HFFc6 (cell line): Measurements from ENCODE around the gene SHMT2. TPM values are rescaled to one million over a fixed set of nuclear protein-coding genes. Genes with fewer than 3 reads are reported as not detected.

Experiments
- DNase-seq: peaks from one replicate; pipeline ENCODE4 v3.0.0-alpha.2; 2018
- H3K27ac Mint-ChIP-seq: 2 replicates; pipeline ENCODE4 v1.8.0; 2020; ENCODE audit warnings: mild to moderate bottlenecking, mixed read lengths
- H3K27me3 Mint-ChIP-seq: 2 replicates; pipeline ENCODE4 v1.8.0; 2021; ENCODE audit warnings: mild to moderate bottlenecking, moderate library complexity, mixed read lengths; ENCODE audit not compliant: insufficient read depth
- H3K36me3 Mint-ChIP-seq: 2 replicates; pipeline ENCODE4 v1.8.0; 2021; ENCODE audit warnings: low read depth, mixed read lengths
- H3K4me1 Mint-ChIP-seq: 2 replicates; pipeline ENCODE4 v1.8.0; 2020; ENCODE audit warnings: low read depth, mixed read lengths
- H3K4me3 Mint-ChIP-seq: 2 replicates; pipeline ENCODE4 v1.8.0; 2020; ENCODE audit warnings: mild to moderate bottlenecking, moderate library complexity, mixed read lengths
- H3K9me3 Mint-ChIP-seq: 2 replicates; pipeline ENCODE4 v1.8.0; 2020; ENCODE audit warnings: mild to moderate bottlenecking, mixed read lengths
- CTCF ChIP-seq: fragments of 200-600 bp; sonication (generic); IDR thresholded peaks from 2 replicates; pipeline ENCODE4 v1.5.0; 2021; ENCODE audit warnings: antibody characterized with exemption, mild to moderate bottlenecking
- total RNA-seq, 6 experiments: library from RNA; stranded (reverse); fragmentation: NEBNext Ultra II Directional; extraction: Animal tissue kit (Norgen Biotek cat#: 25700); gene quantifications; 2 replicates in 1 of 6; 3 replicates in 5 of 6; pipeline ENCODE4 v1.2.3, GENCODE V29; 2021

Gene SHMT2
- total RNA-seq, 6 experiments from 2014 or later, result 112 to 127 (median 126) TPM

DNA sequence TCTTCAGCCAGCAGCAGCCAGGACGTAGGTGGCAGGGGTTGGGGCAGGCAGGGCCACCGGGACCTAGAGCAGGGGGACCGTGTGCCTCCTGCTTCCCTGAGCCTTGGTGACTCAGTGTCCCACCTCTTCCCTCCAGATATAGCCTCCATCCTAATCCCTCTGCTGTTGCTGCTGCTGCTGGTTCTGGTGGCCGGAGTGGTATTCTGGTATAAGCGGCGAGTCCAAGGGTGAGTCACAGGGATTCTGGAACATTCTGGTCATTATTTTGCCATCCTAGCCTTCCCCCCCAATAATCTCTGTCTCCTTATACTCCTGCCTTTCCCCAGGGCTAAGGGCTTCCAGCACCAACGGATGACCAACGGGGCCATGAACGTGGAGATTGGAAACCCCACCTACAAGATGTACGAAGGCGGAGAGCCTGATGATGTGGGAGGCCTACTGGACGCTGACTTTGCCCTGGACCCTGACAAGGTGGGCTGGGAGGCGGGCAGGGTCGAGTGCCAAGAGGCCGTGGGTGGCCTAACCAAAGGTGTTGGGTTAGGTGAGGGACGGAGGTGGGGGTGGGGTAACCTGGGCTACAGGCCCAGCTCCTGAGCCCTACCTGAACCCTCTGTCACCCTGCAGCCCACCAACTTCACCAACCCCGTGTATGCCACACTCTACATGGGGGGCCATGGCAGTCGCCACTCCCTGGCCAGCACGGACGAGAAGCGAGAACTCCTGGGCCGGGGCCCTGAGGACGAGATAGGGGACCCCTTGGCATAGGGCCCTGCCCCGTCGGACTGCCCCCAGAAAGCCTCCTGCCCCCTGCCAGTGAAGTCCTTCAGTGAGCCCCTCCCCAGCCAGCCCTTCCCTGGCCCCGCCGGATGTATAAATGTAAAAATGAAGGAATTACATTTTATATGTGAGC lies 17.5 kb upstream of the SHMT2 start:
- no peak overlapping the region for H3K4me3 Mint-ChIP-seq
- H3K27ac Mint-ChIP-seq, result no peak overlapping the region
- no peak; the same call in 1 of the 2 replicates for TF ChIP-seq CTCF
- peaks cover 25% of the 10 kb centered on the region for H3K4me1 Mint-ChIP-seq
- H3K27me3 Mint-ChIP-seq, result peaks cover 33% of the 10 kb centered on the region
- no peak for DNase-seq
- H3K9me3 Mint-ChIP-seq, result no peaks in the 10 kb centered on the region; the same call in 1 of the 2 replicates
- peaks cover 18% of the 10 kb centered on the region; the same call in 1 of the 2 replicates for H3K36me3 Mint-ChIP-seq

- TF ChIP-seq CTCF, result no peak
- no peaks in the 10 kb centered on the region; the same call in 1 of the 2 replicates for H3K9me3 Mint-ChIP-seq
- H3K27me3 Mint-ChIP-seq, result peaks cover 33% of the 10 kb centered on the region
- H3K4me1 Mint-ChIP-seq, result peaks cover 31% of the 10 kb centered on the region
- no peak for DNase-seq
- H3K27ac Mint-ChIP-seq, result no peak overlapping the region
- no peak overlapping the region for H3K4me3 Mint-ChIP-seq
- H3K36me3 Mint-ChIP-seq, result peaks cover 18% of the 10 kb centered on the region; the same call in 1 of the 2 replicates
Measured at GRCh38 chr12:57212701-57213057, 16.8 kb upstream of the SHMT2 start.

GRCh38 chr12:57213058-57213715 lies 16.3 kb upstream of the SHMT2 start:
- Mint-ChIP-seq H3K27me3 (peaks cover 33% of the 10 kb centered on the region), H3K36me3 (peaks cover 18% of the 10 kb centered on the region; the same call in 1 of the 2 replicates), H3K4me1 (peaks cover 34% of the 10 kb centered on the region), H3K4me3 (no peak overlapping the region), H3K27ac (peak overlapping the region; percentile 60), H3K9me3 (no peaks in the 10 kb centered on the region; the same call in 1 of the 2 replicates)
- TF ChIP-seq CTCF, result peak; percentile 95
- DNase-seq, result peak; percentile 82

GRCh38 chr12:57213763-57214397 lies 15.6 kb upstream of the SHMT2 start:
- DNase-seq, result no peak
- Mint-ChIP-seq H3K27ac (peak overlapping the region; percentile 60), H3K36me3 (peaks cover 18% of the 10 kb centered on the region; the same call in 1 of the 2 replicates), H3K4me3 (no peak overlapping the region), H3K4me1 (peaks cover 41% of the 10 kb centered on the region), H3K27me3 (peaks cover 39% of the 10 kb centered on the region), H3K9me3 (no peaks in the 10 kb centered on the region; the same call in 1 of the 2 replicates)
- no peak for TF ChIP-seq CTCF

- peak overlapping the region; percentile 56; the same call in 1 of the 2 replicates for H3K27ac Mint-ChIP-seq
- peaks cover 41% of the 10 kb centered on the region for H3K27me3 Mint-ChIP-seq
- no peaks in the 10 kb centered on the region for H3K9me3 Mint-ChIP-seq
- H3K4me3 Mint-ChIP-seq, result no peak overlapping the region; the same call in 1 of the 2 replicates
- H3K36me3 Mint-ChIP-seq, result peaks cover 13% of the 10 kb centered on the region; the same call in 1 of the 2 replicates
- DNase-seq, result peak; percentile 23
- peak; percentile 83 for TF ChIP-seq CTCF
- H3K4me1 Mint-ChIP-seq, result peaks cover 44% of the 10 kb centered on the region
Measured at GRCh38 chr12:57214398-57214781, 15.1 kb upstream of the SHMT2 start.
